Measurements from ENCODE around the gene GPC6. TPM values are rescaled to one million over a fixed set of nuclear protein-coding genes. Genes with fewer than 3 reads are reported as not detected.

Gene GPC6
- total RNA-seq, 1 donor from 2014 or later: 16.1 TPM

GRCh38 chr13:94318418-94318817 is 1091.8 kb downstream of the GPC6 start:
- H3K9me3 Mint-ChIP-seq (ENCODE audit: unreplicated experiment): no peaks in the 10 kb centered on the region
- no peak overlapping the region for H3K27ac Mint-ChIP-seq (ENCODE audit: unreplicated experiment)
- H3K4me3 Mint-ChIP-seq (ENCODE audit: unreplicated experiment): no peak overlapping the region
- no peaks in the 10 kb centered on the region for H3K36me3 Mint-ChIP-seq (ENCODE audit: low read depth, unreplicated experiment)
- TF ChIP-seq CTCF (IDR thresholded peaks at IDR 0.05; ENCODE audit: unreplicated experiment): no peak
- H3K27me3 Mint-ChIP-seq (ENCODE audit: unreplicated experiment): no peaks in the 10 kb centered on the region
- peaks cover 13% of the 10 kb centered on the region for H3K4me1 Mint-ChIP-seq (ENCODE audit: unreplicated experiment)
- DNase-seq (ENCODE audit: low spot score): no peak

- no peak for TF ChIP-seq CTCF (IDR thresholded peaks at IDR 0.05; ENCODE audit: unreplicated experiment)
- no peak for DNase-seq (ENCODE audit: low spot score)
- H3K36me3 Mint-ChIP-seq (ENCODE audit: low read depth, unreplicated experiment): no peaks in the 10 kb centered on the region
- no peak overlapping the region for H3K4me3 Mint-ChIP-seq (ENCODE audit: unreplicated experiment)
- no peaks in the 10 kb centered on the region for H3K27me3 Mint-ChIP-seq (ENCODE audit: unreplicated experiment)
- H3K27ac Mint-ChIP-seq (ENCODE audit: unreplicated experiment): no peak overlapping the region
- peaks cover 19% of the 10 kb centered on the region for H3K4me1 Mint-ChIP-seq (ENCODE audit: unreplicated experiment)
- H3K9me3 Mint-ChIP-seq (ENCODE audit: unreplicated experiment): no peaks in the 10 kb centered on the region
Observed at GRCh38 chr13:94319501-94319900, 1092.9 kb downstream of the GPC6 start.

- Mint-ChIP-seq H3K27me3 (ENCODE audit: unreplicated experiment) (no peaks in the 10 kb centered on the region), H3K4me3 (ENCODE audit: unreplicated experiment) (no peak overlapping the region), H3K9me3 (ENCODE audit: unreplicated experiment) (no peaks in the 10 kb centered on the region), H3K4me1 (ENCODE audit: unreplicated experiment) (peaks cover 34% of the 10 kb centered on the region), H3K27ac (ENCODE audit: unreplicated experiment) (no peak overlapping the region), H3K36me3 (ENCODE audit: low read depth, unreplicated experiment) (no peaks in the 10 kb centered on the region)
- DNase-seq (ENCODE audit: low spot score): no peak
- TF ChIP-seq CTCF (IDR thresholded peaks at IDR 0.05; ENCODE audit: unreplicated experiment): no peak
Observed at GRCh38 chr13:94322925-94323763, 1096.5 kb downstream of the GPC6 start.

- H3K36me3 Mint-ChIP-seq (ENCODE audit: low read depth, unreplicated experiment): no peaks in the 10 kb centered on the region
- no peak overlapping the region for H3K27ac Mint-ChIP-seq (ENCODE audit: unreplicated experiment)
- H3K9me3 Mint-ChIP-seq (ENCODE audit: unreplicated experiment): no peaks in the 10 kb centered on the region
- peaks cover 37% of the 10 kb centered on the region for H3K4me1 Mint-ChIP-seq (ENCODE audit: unreplicated experiment)
- no peaks in the 10 kb centered on the region for H3K27me3 Mint-ChIP-seq (ENCODE audit: unreplicated experiment)
- no peak for TF ChIP-seq CTCF (IDR thresholded peaks at IDR 0.05; ENCODE audit: unreplicated experiment)
- no peak overlapping the region for H3K4me3 Mint-ChIP-seq (ENCODE audit: unreplicated experiment)
- no peak for DNase-seq (ENCODE audit: low spot score)
Observed at GRCh38 chr13:94323764-94324758, 1097.5 kb downstream of the GPC6 start.

Data from endothelial cell (in vitro differentiated cells).